NCI-H460 (cell line): ENCODE data around the gene NUMBL. TPM values are rescaled to one million over a fixed set of nuclear protein-coding genes. Genes with fewer than 3 reads are reported as not detected.
"Not testable (repeated sequence)": the region's sequence is repeated elsewhere in the genome, so short reads cannot be mapped to it uniquely, and the experiment has no call there.

Source experiments
- DNase-seq: peaks from one replicate; pipeline ENCODE4 v3.0.0-alpha.2; 2016; ENCODE audit warnings: low read depth; ENCODE audit errors: extremely low read depth
- polyA plus RNA-seq: library from polyadenylated mRNA; depleted of rRNA; stranded (reverse); fragments of >200 nt; gene quantifications from 2 replicates; pipeline ENCODE4 v1.2.3, GENCODE V29; 2014; cell fraction: nucleus; rRNA removed
- total RNA-seq: library from RNA; depleted of rRNA; stranded (reverse); fragments of >200 nt; shearing (Covaris generic); gene quantifications from 2 replicates; pipeline ENCODE4 v1.2.3, GENCODE V29; 2014; rRNA removed

Gene NUMBL
- 9.8 and 10.8 TPM in 2 replicates for total RNA-seq
- 30.4 and 43.1 TPM in 2 replicates for polyA plus RNA-seq

DNA sequence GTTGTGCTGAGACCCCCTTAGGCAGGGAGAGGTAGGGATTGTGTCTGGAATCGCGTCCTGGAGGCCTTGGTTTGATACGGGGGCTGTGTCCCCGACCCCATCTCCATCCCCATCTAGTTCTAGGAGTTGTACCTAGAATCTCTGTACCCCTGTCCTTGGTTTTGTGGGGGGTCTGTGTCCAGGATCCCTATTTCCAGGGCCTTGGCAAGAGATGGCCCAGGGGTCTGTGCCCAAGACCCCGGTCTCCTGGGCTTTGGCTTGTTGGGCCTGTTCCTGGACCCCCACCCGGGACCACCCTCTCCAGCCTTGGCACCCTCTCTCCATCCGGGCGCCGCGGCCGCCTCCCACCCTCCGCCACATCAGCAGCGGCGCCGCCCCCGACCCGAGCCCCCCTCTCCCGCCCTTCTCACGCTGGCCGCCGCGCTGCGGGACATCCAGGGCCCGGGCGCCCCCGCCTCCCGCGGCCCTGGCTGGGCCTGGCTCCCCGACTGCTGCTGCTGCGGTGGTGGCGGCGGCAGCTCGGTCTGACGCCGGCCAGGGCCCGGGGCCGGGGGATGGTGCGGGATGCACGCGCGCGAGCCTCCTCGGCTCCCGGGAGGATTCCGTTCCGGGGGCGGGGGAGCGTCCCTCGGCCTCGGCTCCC, at the start of gene NUMBL:
TSS of gene NUMBL (minus strand) at position 602 of the 643 bp plus-strand sequence. CDS start at position 434, 168 bp downstream.
- DNase-seq = no peak

DNA sequence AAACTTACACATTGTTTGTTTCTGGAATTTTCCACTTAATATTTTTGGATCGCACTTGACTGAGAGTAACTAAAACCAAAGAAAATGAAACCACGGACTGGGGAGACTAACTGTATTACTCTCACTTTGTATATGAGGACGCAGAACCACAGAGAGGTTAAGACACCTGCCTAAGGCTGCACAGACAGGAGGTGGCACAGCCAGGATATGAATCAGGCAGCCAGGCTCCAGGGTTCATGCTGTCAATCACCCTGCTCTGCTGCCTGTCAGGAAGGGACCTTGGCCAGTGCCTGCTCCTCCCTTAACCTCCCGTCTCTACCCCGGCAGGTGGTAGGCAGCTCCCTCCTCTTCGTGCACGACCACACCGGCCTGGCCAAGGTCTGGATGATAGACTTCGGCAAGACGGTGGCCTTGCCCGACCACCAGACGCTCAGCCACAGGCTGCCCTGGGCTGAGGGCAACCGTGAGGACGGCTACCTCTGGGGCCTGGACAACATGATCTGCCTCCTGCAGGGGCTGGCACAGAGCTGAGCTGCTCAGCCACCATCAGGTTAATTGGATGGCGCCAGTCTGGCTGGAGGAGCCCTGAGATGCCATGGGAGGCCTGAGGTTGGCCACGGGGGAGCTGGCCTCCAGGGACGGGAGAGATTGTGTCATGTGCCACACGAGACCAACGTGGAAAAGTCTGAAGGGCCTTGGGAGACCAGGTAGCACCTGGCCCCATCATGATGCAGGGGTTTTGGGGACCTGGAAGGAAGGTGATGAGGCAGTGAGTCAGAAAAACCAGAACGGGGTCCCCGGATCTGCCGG, 48.8 kb upstream of the NUMBL start:
- no peak for DNase-seq

DNA sequence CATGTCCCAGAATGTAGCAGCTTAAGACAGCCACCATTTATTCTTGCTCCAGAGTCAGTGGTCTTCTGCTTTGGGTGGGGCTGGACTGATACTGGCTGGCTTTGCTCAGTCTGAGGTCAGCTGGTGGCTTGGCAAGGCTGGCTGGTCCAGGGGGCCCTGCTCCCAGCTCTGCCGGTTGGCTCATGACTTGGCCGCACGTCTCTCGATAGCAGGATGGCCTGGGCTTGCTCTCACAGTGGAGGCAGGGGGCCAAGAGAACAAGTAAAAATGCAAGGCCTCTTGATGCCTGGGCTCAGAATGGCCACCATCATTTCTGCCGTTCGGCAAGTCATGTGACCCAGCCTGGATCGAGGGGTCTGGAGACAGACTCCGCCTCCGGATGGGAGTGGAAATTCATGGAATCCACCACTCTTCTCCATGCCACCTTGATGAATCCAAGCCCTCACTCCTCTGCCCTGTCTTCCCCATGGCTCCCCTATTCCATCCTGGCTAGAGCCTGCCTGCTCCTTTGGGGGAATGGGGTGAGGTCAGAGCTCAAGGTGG, 46.7 kb upstream of the NUMBL start:
- DNase-seq = no peak

DNA sequence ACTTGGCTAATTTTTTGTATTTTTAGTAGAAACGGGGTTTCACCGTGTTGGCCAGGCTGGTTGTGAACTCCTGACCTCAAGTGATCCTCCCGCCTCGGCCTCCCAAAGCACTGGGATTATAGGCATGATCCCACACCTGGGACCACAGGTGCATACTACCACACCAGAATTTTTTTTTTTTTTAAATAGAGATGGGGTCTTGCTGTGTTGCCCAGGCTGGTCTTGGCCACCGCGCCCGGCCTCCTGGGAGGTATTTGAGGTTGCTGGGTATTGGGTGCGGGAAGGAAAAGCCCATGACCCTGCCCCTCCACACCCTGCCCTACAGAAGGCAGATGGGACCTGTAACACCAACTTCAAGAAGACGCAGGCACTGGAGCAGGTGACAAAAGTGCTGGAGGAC, 46.2 kb upstream of the NUMBL start:
- no peak for DNase-seq

GRCh38 chr19:40735013-40735771, 44.7 kb upstream of the NUMBL start:
- DNase-seq = no peak

- no peak for DNase-seq
These were observed 42.7 kb upstream of the NUMBL start for GRCh38 chr19:40733149-40733548.

GRCh38 chr19:40732304-40732703, 41.9 kb upstream of the NUMBL start:
- not testable (repeated sequence) for DNase-seq

GRCh38 chr19:40730065-40730464, 39.6 kb upstream of the NUMBL start:
- not testable (repeated sequence) for DNase-seq

- DNase-seq = no peak
These were observed 35.8 kb upstream of the NUMBL start for GRCh38 chr19:40726279-40726678.

DNA sequence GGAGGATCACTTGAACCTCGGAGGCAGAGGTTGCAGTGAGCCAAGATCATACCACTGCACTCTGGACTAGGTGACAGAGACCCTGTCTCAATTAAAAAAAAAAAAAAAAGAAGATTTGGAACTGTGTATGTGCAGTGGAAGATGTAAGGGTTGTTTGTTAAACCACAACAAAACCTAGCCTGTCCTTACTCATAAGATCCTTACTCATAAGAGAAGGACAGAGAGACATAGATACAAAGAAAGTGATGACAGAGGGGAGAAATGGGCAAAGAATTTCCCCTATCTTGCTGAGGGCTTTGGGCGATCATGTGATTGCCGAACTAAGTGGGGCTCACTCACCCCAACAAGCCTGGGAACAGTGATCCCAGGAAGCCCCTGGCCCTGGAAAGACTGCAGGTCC, 34.4 kb upstream of the NUMBL start:
- no peak for DNase-seq

- DNase-seq = no peak
These were observed 33.9 kb upstream of the NUMBL start for GRCh38 chr19:40724315-40724714.

GRCh38 chr19:40723661-40724254, 33.3 kb upstream of the NUMBL start:
- no peak for DNase-seq

DNA sequence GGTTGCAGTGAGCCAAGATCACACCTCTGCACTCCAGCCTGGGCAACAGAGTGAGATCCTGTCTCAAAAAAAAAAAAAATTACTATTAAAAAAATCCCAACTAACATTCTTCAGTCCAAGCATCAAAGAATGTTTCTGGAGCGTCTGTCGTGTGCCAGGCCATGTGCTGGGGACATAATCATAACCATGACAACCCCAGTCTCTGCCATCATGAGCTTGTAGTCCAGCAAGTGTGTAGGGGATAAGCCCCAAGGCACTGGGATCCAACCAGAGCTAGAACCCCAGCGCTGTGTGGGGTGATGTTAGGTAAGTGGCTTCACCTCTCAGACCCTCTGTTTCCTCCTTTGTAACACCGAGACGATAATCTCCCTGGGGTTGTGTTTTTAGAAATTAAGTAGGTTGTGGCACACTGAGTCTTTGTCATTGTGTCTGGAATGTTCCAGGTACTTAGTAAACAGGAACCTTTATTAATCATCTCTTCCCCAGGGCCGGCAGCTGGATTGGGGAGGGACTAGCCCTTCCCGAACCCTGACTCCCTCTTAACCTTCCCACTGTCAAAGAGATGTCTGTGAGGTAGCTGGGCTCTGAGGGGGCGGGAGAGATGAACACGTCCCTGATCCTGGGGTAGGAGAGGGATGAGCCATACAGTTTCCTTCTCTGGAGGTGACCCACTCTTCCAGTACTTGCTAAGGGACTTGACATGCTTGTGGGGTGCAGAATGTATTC, 31.6 kb upstream of the NUMBL start:
- no peak for DNase-seq

- DNase-seq = no peak
These were observed 30.7 kb upstream of the NUMBL start for GRCh38 chr19:40721140-40721486.

- no peak for DNase-seq
These were observed 29.0 kb upstream of the NUMBL start for GRCh38 chr19:40719414-40719894.

DNA sequence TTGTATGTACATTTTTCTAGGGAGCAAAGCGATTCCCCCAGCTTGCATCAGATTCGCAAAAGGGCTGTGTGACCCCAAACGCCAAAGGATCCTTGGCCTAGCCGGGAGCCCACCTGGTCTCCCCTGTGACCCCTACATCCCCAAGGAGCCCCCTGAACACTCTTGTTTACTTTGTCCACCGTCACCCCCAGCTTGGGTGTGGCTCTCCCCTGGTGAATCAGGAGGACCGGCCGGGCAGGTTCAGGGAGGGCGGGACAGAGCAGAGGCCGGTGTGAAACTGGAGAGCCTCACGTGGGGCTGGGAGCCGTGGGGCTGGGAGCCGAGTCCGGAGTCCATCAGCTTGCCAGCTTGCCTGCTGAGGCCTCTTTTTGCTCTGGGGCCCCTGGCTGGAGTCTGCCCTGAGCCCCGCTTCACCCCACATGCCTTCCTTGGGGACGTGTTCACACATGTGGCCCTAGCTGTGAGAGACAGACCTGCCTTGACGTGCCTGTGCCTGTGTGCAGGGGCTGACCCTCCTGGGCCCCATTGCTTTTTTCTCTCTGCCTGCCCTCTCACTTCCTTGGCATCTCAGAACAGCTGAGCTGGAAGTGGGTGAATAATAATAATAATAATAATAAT, 28.4 kb upstream of the NUMBL start:
- DNase-seq = no peak

- no peak for DNase-seq
These were observed 27.7 kb upstream of the NUMBL start for GRCh38 chr19:40717880-40718773.

GRCh38 chr19:40717325-40717879, 27.0 kb upstream of the NUMBL start:
- no peak for DNase-seq
